ENCODE data around the gene GARIN5A.

GARIN5A gene

DNA sequence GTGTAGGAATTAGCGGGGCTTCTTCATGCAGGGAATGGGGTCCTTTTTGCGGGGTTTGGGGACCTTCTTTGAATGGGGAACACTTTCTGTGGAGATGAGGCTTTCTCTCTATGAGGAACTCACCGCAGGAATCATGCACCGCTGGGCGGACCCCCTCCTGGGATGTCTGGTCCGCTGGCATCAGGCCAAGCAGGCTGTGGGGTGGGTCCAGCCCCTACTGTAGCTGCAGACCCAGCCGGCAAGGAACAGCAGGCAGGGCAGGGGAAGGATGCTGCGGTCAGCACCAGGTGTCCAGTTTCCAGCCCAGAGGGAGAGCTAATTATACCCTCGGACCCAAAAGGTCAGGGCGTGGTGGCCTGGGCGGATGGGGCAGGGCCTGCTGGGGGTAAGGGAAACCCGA lies 42.1 kb downstream of the GARIN5A start:
- no peak for DNase-seq (ENCODE audit: low read depth in 3 of 3)

DNA sequence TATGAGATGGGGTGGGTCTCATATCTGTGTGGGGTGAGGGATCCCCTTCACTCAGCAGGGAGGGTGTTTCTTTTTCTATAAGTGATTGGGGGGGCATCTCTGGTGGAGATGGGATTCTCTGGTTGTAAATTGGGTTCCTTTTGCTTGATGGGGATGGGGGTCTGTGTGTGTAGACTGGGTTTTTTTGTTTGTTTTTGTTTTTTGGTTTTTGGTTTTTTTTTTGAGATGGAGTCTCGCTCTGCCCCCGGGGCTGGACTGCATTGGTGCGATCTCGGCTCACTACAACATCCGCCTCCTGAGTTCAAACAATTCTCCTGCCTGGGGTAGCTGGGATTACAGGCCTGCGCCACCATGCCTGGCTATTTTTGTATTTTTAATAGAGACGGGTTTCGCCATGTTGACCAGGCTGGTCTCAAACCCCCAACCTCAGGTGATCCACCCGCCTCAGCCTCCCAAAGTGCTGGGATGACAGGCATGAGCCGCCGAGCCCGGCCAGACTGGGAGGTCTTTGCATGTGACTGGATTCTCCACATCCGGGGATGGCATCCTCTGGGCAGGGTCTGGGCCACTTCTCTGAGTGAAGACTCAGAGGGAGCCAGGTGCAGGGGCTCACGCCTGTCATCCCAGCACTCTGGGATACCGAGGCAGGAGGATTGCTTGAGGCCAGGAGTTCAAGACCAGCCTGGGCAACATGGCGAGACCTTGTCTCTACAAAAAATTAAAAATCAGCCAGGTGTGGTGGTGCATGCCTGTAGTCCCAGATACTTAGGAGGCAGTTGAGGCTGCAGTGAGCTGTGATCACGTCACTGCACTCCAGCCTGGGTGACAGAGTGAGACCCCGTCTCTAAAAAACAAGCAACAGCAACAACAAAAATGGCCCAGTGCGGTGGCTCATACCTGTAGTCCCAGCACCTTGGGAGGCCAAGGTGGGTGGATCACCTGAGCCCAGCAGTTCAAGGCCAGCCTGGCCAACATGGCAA lies 43.2 kb downstream of the GARIN5A start:
- no peak for DNase-seq (ENCODE audit: low read depth in 3 of 3)

DNA sequence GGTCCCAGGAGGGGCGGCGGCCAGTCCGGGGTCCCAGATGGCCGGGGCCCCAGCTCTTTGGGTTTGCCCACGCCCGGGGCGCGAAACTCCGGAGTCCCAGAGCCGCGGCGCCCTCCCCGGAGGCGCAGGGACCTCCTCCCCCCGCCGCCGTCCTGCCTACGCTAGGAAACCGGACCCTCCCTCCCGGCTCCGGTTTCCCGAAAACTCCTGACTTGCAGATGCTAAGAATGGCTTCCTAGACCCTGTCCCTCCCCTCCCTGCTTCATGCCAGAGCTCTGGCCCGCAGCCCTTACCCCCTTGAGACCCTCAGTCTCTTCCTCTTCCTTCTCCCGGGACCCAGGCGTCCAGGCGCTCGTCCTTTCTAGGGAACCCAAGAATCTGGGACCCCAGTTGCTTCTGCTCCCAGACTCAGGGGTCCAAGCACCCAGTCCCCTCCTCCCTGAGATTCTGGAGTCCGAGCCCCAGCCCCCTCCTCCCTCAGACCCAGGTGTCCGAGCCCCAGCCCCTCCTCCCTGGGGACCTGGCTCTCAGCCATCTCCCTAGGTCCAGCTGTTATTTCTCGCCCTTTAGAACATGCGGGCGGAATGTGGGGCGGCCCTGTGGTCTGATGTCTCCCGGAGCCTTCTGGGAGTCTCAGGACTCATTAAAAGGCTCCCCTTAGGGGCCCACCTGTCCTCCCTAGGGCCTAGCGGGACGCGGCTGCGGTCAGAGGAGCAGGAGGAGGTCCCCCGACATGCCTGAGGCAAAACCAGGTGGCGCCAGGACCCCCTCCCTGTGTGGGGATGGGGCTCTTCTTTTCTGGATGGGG lies 44.2 kb downstream of the GARIN5A start, which contains the start of gene MYBPC2:
TSS of gene MYBPC2 (plus strand) at position 672 of the 808 bp plus-strand sequence. CDS start at position 734, 62 bp downstream.
- no peak for DNase-seq (ENCODE audit: low read depth in 3 of 3)

DNA sequence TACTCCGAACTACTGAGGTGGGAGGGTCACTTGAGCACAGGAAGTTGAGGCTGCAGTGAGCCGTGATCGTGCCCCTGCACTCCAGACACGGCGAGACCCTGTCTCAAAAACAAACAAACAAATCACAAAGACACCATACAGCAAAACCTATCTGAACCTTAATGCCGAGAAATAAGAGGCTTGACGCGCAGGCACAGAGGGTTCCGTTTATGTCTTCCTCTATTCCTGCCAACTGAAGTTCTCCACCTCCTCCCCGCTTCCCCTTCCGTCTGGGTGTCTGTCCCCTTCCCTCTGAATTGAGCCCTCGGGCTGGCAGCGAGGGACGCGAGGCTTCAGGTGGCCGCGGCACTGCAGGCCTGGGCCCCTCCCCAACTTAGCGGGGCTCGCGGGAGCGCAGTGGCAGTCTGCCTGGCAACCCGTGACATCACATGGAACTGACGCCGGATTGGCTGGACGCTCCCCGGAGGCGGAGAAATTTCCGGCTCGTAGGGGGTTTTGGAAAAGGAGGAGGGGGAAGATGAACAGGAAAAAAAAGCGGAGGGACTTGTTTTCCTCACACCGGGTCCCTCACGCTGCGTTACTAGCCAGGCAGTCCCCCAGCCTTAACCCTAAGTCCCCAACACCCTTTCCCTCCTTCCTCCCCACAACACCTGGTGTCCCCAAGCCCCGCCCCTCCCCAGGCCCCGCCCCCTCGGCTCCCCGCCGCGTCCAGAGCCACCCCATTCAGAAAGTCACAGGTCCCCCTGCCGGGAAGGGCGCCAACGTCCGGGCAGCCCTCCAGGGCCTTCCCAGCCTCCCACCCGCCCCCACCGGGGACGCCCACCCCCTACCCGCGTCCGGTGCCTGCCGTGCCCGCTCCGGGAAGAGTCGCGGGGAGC lies 45.1 kb downstream of the GARIN5A start:
- peak; percentile 79 to 82 (median 79) for DNase-seq (ENCODE audit: low read depth in 3 of 3)

DNA sequence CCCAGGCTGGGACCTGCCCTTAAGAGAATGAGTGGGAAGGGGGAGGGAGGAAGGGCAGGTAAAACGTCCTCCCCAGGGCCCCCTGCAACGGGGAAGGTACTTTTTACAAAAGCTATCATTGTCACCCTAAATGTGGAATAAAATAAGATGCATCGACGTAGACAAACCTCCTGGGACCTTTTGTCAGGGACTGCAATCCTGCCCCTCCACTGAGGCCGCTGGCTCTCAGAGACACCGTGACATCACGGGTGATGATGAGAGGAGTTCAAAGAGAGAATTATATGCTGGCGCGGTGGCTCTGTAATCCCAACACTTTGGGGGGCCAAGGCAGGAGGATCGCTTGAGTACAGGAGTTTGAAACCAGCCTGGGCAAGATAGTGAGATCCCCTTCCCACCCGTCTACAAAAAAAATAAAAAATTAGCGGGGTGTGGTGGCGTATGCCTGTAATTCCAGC lies 45.7 kb downstream of the GARIN5A start:
- no peak for DNase-seq (ENCODE audit: low read depth in 3 of 3)

DNA sequence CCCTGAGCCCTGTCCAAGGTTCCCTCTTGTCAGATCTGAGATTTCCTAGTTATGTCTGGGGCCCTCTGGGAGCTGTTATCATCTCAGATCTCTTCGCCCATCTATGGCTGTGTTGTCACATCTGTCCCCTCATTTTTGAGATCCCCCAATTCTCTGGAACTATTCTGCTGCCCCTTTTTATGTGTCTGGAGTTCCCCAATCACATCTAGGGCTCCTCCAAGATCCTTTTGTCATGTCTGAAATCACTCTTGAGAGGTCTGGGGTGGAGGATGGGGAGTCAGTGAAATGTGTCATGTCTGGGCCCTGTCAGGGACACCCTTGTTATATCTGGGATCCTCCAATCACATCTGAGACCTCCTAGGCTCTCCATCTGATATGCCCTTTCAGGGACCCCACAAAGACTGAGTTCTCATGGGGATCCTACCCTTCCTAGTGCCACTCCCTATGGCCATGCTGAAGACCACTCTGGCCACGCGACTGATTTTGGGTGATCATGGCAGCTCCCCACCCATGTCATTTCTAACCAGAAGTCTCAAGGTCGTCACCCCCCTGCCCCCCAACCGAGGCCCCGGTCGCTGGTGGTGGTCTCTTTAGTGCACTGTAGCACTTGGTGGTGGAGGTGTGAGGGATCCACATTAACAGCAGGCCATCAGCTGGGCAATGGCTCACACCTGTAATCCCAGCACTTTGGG lies 47.7 kb downstream of the GARIN5A start:
- no peak for DNase-seq (ENCODE audit: low read depth in 3 of 3)

DNA sequence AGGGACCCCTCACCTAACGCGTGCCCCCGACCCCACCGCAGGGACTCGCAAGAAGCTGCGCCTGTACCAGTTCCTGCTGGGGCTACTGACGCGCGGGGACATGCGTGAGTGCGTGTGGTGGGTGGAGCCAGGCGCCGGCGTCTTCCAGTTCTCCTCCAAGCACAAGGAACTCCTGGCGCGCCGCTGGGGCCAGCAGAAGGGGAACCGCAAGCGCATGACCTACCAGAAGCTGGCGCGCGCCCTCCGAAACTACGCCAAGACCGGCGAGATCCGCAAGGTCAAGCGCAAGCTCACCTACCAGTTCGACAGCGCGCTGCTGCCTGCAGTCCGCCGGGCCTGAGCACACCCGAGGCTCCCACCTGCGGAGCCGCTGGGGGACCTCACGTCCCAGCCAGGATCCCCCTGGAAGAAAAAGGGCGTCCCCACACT lies 48.6 kb downstream of the GARIN5A start:
- DNase-seq (ENCODE audit: low read depth in 3 of 3), result no peak

DNA sequence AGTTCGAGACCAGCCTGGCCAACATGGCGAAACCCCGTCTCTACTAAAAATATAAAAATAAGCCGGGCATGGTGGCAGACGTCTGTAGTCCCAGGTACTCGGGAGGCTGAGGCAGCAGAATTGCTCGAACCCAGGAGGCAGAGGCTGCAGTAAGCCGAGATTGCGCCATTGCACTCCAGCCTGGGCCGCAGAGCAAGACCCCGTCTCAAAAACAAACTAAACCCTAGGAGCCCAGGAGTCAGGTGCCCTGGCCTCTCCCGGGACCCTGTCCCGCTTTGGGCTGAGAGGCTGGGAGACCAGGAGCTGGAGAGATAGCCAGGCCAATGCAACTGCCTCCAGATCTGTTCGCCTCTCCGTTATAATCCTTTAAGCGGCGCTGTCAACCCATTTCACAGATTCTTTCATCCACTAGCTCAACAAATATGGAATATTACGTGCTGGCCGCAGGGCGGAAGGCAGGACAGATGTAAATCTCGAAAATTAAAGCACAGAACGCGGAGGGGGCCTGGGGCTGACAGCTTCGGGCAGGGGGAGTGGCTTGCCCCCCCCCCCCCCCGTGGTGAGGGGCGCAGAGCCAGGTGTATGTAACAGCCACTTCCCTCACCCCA lies 49.2 kb downstream of the GARIN5A start:
- no peak for DNase-seq (ENCODE audit: low read depth in 3 of 3)

DNA sequence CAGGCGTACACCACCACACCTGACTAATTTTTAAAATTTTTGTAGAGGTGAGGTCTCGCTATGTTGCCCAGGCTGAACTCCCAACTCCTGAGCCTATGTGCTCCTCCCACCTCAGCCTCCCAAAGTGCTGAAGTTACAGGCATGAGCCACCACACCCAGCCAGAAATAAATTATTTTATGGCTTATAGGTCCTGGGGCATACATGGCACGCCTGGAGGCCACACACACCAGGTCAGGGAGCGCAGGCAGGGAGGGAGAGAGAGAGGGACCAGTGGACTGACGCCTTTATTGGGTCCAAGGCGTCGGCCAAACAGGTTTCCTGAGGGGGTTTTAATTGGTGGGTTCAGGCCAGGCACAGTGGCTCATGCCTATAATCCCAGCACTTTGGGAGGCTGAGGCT lies 51.1 kb downstream of the GARIN5A start:
- DNase-seq (ENCODE audit: low read depth in 3 of 3), result no peak

DNA sequence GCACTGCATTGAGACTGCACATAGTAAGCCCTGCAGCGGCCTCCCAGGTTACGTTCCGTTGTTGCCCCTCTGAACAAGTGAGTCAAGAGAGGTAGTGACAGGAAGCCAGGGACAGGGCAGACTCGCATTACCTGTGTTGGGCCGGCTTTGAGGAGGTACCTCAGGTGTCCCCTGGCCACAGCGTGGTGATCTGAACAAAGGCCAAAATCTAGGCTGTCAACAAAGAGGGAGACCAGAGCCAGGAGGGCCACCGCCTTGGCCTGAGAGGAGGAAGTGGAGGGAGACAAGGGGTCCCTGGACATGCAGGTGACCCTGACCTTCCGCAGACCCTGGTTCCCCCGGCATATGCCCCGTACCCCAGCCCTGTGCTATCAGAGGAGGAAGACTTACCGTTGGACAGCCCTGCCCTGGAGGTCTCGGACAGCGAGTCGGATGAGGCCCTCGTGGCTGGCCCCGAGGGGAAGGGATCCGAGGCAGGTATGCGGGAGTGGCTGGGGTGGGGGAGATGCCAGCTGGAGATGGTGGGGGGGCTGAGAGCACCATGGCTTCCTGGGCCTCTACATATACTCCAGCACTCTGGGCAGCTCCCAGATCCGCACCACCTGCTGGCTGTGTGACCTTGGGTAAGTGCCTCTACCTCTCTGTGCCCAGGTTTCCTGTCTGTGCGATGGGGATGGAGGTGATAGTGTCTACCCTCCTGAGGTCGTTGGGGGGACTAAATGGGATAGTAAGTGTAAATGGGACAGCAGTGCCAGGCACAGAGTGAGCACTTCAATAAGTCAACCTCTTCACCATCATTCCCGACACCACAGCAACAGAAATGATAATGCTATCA lies 53.2 kb downstream of the GARIN5A start:
- DNase-seq (ENCODE audit: low read depth in 3 of 3), result no peak

DNA sequence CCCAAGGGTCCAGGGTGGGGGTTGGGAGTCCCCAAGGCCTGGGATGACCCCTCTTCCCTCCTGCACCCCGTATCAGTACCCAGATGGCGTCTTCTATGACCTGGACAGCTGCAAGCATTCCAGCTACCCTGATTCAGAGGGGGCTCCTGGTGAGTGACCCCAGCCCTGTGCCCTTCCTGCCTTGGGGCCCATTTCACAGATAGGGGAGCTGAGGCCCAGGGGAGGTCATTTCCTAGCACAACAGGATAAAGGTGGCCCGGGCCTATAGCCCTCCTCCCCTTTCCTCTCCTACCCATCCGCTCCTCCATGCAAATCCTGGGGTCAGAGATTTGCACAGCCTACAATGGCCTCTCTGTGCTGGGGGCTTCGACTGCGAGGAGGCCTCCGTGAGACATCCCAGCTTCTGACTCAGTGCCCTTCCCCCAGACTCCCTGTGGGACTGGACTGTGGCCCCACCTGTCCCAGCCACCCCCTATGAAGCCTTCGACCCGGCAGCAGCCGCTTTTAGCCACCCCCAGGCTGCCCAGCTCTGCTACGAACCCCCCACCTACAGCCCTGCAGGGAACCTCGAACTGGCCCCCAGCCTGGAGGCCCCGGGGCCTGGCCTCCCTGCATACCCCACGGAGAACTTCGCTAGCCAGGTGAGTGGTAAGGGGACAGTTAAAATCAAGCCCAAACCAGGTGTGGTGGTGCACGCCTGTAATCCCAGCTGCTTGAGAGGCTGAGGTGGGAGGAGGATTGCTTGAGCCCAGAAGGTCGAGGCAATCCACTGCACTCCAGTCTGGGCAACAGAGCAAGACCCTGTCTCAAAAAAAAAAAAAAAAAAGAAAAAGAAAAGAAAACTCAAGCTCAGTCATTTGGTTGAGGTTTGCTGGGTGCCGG lies 54.0 kb downstream of the GARIN5A start:
- no peak for DNase-seq (ENCODE audit: low read depth in 3 of 3)

DNA sequence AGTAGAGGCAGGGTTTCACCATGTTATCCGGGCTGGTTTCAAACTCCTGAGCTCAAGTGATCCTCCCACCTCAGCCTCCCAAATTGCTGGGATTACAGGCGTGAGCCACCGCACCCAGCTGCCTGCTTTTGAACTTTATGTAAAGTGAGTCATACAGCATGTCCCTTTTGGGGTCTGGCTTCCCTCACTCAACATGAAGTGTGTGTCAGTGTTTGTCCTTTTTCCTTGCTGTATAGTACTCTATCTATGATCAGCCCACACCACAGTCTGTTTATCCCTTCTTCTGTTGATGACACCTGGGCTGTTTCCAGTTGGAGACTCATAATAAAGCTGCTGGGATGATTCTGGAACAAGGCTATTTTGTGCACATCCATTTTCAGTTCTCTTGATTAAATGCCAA lies 55.8 kb downstream of the GARIN5A start:
- DNase-seq (ENCODE audit: low read depth in 3 of 3), result no peak

DNA sequence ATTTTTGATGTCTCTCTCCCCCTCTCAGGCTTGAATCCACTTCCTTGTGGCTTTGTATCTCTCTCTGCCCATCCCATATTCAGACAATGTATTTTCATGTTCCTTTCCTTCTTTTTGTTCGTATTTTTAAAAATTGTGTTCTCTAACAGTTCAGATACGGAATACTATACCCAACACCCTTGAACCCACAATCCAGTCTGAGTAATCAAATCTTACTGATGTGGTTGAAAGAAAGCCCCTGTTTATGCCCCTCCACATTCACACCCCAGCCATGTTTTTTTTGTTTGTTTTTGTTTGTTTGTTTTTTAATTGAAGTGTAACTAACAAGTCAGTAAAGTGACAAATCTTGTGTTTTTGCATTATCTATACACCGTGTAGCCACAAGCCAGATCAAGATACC lies 56.5 kb downstream of the GARIN5A start:
- no peak for DNase-seq (ENCODE audit: low read depth in 3 of 3)

DNA sequence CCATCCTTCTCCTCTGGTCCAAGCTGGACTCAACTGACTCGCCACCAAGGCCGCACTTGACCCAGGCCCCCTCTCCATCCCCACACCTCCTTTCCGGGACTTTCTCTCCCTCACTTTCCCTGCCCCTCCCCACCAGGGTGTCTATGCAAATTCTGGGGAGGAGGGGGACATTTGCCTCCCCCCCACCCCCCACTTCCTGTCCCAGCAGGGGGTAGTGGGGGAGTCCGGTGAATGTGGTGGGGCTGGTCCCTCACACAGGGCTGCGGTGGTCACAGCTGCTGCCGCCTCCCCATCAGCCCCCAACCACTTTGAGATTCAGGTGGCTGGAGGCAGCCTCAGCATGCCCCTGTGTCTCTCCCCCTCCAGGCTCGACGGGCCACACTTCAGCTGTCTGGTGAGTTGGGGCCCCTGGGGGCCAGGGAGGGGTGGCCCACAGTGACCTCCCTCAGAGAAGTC lies 57.0 kb downstream of the GARIN5A start:
- DNase-seq (ENCODE audit: low read depth in 3 of 3), result no peak

DNA sequence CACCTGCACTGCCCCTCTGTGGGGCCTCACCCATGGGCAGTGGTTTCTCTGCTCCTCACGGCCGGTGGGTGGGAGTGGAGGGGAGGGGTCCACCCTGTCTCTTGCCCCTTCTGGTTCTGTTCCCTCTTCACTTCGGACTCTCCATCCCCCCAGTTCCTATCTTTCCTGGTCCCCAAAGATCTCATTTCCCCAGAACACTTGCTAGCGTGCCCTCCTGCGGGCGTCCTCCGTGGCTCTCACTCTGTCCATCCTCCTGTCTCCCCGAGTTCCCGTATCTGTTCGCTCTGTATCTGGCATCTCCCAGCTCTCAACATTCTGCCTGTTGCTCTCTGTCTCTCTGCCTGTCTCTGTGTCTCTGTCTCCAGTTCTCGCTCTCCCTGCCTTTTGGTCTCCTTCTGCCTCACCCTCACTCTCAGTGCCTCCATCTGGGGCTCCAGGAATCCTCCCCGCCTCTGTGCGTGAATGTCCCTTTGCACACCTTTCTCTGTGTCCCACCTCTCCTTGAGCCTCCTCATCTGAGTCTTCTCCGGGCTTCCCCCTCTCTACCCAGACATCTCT lies 57.5 kb downstream of the GARIN5A start:
- DNase-seq (ENCODE audit: low read depth in 3 of 3), result no peak

DNA sequence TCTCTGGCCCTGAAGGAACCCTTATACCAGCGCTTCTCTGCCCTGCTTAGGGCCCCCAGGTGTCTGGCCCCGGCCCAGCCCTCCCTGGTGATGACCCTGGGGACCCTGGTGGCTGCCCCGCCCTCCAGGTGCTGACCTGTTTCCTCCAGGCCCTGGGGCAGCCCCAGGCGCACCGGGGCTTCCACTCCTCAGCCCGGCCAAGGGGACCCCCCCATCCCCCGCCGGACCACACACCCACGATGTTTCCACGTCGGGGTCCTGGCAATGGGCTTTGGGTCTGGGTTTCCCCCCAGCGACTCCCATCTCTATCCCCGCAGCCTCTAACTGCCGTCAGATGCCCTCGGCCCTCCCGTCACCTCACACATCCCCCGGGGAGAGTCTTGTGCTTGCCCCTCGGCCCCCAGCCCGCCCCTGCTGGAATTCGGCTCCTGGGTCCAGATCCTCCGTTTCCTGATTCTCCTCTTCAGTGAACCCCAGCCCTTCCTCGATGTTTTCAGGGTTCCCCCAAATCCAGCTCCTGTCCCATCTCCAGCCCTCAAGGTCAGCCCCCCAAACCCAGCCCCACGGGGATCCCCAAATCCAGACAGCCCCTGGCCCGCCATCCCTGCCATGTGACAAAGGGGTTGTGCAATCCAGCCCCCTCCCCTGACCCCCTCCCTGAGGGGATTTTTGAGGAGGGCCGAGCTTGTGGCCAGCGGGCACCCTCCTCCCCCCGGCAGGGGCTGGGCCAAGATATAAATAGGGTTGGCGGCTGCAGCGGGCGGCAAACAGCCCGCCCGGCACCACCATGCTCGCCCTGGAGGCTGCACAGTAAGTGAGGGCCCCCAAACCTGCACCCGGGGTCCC lies 58.2 kb downstream of the GARIN5A start, which contains the start of gene SPIB:
TSS of gene SPIB (plus strand) at position 763 of the 846 bp plus-strand sequence. CDS start at position 788, 25 bp downstream.
- DNase-seq (ENCODE audit: low read depth in 3 of 3), result no peak
